ENCODE data around the gene TCN2. TPM values are rescaled to one million over a fixed set of nuclear protein-coding genes. Genes with fewer than 3 reads are reported as not detected.

TCN2 gene
- total and polyA plus RNA-seq, 9 of the 15 experiments (the other 6 are each of a cell fraction or from before 2014, with no cell fraction given): 0.88 to 5.4 (median 1.7) TPM

DNA sequence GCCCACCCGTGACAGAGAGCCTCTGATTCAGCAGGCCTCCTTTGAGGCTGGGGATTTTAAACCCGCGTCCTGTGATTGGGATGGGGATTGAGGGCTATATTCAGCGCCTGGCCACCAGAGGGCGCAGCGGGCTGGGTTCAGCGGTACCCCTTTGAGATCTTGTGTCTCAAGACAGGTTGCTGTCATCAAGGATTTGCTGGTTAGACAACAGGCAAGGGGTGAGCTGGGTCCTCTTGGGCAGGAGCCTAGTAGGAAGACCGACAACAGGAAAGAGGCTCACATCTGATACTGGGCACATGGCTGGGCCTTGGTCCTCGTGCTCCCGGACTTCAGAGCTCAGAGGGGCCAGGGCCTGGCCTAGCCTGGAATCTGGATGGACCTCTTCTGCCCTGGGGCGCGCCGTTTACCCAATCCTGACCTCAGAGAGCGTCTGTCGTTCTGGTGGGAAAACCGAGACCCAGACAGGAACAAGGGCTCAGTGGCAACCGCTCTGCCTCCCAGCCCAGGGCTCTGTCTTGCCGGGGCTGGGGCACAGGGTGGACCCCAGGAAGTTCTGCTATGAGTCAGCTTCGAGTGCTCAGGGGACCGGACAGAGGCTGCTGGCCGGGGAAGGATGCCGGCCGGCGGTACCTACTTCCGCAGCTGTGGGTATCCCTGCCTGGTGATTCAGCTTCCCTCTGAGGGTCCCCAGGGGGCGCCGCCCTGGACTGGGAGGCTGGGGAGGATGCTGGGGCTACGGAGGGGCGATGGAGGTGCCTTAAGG, 27.7 kb downstream of the TCN2 start (continued):
- TF ChIP-seq, protein P1, sequence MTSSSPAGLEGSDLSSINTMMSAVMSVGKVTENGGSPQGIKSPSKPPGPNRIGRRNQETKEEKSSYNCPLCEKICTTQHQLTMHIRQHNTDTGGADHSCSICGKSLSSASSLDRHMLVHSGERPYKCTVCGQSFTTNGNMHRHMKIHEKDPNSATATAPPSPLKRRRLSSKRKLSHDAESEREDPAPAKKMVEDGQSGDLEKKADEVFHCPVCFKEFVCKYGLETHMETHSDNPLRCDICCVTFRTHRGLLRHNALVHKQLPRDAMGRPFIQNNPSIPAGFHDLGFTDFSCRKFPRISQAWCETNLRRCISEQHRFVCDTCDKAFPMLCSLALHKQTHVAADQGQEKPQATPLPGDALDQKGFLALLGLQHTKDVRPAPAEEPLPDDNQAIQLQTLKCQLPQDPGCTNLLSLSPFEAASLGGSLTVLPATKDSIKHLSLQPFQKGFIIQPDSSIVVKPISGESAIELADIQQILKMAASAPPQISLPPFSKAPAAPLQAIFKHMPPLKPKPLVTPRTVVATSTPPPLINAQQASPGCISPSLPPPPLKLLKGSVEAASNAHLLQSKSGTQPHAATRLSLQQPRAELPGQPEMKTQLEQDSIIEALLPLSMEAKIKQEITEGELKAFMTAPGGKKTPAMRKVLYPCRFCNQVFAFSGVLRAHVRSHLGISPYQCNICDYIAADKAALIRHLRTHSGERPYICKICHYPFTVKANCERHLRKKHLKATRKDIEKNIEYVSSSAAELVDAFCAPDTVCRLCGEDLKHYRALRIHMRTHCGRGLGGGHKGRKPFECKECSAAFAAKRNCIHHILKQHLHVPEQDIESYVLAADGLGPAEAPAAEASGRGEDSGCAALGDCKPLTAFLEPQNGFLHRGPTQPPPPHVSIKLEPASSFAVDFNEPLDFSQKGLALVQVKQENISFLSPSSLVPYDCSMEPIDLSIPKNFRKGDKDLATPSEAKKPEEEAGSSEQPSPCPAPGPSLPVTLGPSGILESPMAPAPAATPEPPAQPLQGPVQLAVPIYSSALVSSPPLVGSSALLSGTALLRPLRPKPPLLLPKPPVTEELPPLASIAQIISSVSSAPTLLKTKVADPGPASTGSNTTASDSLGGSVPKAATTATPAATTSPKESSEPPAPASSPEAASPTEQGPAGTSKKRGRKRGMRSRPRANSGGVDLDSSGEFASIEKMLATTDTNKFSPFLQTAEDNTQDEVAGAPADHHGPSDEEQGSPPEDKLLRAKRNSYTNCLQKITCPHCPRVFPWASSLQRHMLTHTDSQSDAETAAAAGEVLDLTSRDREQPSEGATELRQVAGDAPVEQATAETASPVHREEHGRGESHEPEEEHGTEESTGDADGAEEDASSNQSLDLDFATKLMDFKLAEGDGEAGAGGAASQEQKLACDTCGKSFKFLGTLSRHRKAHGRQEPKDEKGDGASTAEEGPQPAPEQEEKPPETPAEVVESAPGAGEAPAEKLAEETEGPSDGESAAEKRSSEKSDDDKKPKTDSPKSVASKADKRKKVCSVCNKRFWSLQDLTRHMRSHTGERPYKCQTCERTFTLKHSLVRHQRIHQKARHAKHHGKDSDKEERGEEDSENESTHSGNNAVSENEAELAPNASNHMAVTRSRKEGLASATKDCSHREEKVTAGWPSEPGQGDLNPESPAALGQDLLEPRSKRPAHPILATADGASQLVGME (CRISPR knock-in tag; IDR thresholded peaks at IDR 0.05): 0 out of 2 replicates have a peak, but pooled peaks have one; percentile 53
- TF ChIP-seq, protein P2, sequence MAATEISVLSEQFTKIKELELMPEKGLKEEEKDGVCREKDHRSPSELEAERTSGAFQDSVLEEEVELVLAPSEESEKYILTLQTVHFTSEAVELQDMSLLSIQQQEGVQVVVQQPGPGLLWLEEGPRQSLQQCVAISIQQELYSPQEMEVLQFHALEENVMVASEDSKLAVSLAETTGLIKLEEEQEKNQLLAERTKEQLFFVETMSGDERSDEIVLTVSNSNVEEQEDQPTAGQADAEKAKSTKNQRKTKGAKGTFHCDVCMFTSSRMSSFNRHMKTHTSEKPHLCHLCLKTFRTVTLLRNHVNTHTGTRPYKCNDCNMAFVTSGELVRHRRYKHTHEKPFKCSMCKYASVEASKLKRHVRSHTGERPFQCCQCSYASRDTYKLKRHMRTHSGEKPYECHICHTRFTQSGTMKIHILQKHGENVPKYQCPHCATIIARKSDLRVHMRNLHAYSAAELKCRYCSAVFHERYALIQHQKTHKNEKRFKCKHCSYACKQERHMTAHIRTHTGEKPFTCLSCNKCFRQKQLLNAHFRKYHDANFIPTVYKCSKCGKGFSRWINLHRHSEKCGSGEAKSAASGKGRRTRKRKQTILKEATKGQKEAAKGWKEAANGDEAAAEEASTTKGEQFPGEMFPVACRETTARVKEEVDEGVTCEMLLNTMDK (IDR thresholded peaks at IDR 0.05; ENCODE audit: borderline replicate concordance, insufficient read depth, low read depth, low read length, poor library complexity, severe bottlenecking): peak; percentile 60
- TF ChIP-seq CBX5 (IDR thresholded peaks at IDR 0.05; ENCODE audit: borderline replicate concordance, low read depth) (no peak), ZKSCAN3 (CRISPR knock-in tag; IDR thresholded peaks at IDR 0.05) (no peak), KLF16 (IDR thresholded peaks at IDR 0.05) (0 out of 2 replicates have a peak, but pooled peaks have one; percentile 32), ZBTB11 (CRISPR knock-in tag; IDR thresholded peaks at IDR 0.05) (no peak), SRSF9 (IDR thresholded peaks at IDR 0.05; ENCODE audit: borderline replicate concordance, low read depth, low read length) (no peak), ZNF212 (CRISPR knock-in tag; IDR thresholded peaks at IDR 0.05) (no peak), PTTG1 (tag; IDR thresholded peaks at IDR 0.05; ENCODE audit: low read depth) (no peak), ZNF77 (CRISPR knock-in tag; IDR thresholded peaks at IDR 0.05) (no peak), ZNF551 (CRISPR knock-in tag; IDR thresholded peaks at IDR 0.05) (no peak), FIP1L1 (IDR thresholded peaks at IDR 0.05; ENCODE audit: low read depth, low read length, poor library complexity, severe bottlenecking) (no peak), VEZF1 (CRISPR knock-in tag; IDR thresholded peaks at IDR 0.05) (no peak)

Data from K562 (cell line).